ENCODE measurements around the gene PSG7.
"Not testable (repeated sequence)": the region's sequence is repeated elsewhere in the genome, so short reads cannot be mapped to it uniquely, and the experiment has no call there.

The PSG7 gene

GRCh38 chr19:42890446-42890845 is 46.6 kb downstream of the PSG7 start:
- not testable (repeated sequence) for H3K27ac Mint-ChIP-seq; H3K4me3 Mint-ChIP-seq; H3K4me1 Mint-ChIP-seq (ENCODE audit: low read depth); DNase-seq; H3K36me3 Mint-ChIP-seq (ENCODE audit: low read depth)
- Mint-ChIP-seq H3K27me3 (peaks cover 30% of the 10 kb centered on the region), H3K9me3 (peaks cover 13% of the 10 kb centered on the region)

- DNase-seq; H3K4me3 Mint-ChIP-seq; H3K36me3 Mint-ChIP-seq (ENCODE audit: low read depth); H3K4me1 Mint-ChIP-seq (ENCODE audit: low read depth); H3K27ac Mint-ChIP-seq: not testable (repeated sequence)
- H3K27me3 Mint-ChIP-seq, result peaks cover 44% of the 10 kb centered on the region
- peaks cover 13% of the 10 kb centered on the region for H3K9me3 Mint-ChIP-seq
Measured at GRCh38 chr19:42887876-42888445, 49.0 kb downstream of the PSG7 start.

DNA sequence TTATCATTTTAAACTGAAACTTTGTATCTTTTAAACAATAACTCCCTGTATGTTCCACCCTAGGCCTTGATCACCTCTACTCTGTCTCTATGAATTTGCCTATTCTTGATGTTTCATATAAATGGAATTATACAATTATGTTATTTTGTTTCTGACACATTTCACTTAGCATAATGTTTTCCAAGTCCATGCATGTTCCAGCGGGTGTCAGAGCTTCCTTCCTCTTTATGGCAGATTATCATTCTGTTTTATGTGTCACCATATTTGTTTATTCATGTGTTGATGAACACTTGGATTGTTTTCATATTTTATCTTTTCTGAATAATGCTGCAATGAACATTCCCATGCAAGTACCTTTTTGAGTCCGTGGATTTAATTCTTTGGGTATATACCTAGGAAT is 54.3 kb downstream of the PSG7 start:
- DNase-seq; H3K27ac Mint-ChIP-seq; H3K9me3 Mint-ChIP-seq; H3K36me3 Mint-ChIP-seq (ENCODE audit: low read depth); H3K4me3 Mint-ChIP-seq; H3K4me1 Mint-ChIP-seq (ENCODE audit: low read depth): not testable (repeated sequence)
- peaks cover 46% of the 10 kb centered on the region for H3K27me3 Mint-ChIP-seq

DNA sequence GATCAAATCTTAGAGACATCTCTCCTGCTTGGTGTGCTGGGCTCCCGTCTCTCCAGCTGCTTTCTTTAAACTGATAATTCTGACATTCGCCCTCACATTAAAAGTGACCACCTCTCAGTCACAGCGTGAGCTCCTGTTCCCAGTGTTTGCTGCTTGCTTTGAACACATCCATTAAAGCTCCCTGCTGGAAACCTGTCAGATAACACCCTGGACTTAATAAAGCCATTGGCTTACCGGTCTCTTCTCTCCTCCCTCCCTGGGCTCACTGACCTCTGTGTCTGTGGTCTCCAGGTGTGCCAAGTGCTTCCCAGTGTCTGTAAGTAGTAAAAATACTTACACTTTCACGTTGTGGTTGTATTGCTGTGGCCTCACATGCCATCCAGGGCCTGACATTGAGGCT is 55.0 kb downstream of the PSG7 start:
- peaks cover 41% of the 10 kb centered on the region for H3K27me3 Mint-ChIP-seq
- not testable (repeated sequence) for H3K36me3 Mint-ChIP-seq (ENCODE audit: low read depth); DNase-seq; H3K4me3 Mint-ChIP-seq; H3K27ac Mint-ChIP-seq; H3K4me1 Mint-ChIP-seq (ENCODE audit: low read depth); H3K9me3 Mint-ChIP-seq

- not testable (repeated sequence) for H3K9me3 Mint-ChIP-seq; H3K36me3 Mint-ChIP-seq (ENCODE audit: low read depth); DNase-seq; H3K4me1 Mint-ChIP-seq (ENCODE audit: low read depth); H3K4me3 Mint-ChIP-seq; H3K27ac Mint-ChIP-seq
- H3K27me3 Mint-ChIP-seq, result peaks cover 37% of the 10 kb centered on the region
Measured at GRCh38 chr19:42881279-42881678, 55.7 kb downstream of the PSG7 start.

DNA sequence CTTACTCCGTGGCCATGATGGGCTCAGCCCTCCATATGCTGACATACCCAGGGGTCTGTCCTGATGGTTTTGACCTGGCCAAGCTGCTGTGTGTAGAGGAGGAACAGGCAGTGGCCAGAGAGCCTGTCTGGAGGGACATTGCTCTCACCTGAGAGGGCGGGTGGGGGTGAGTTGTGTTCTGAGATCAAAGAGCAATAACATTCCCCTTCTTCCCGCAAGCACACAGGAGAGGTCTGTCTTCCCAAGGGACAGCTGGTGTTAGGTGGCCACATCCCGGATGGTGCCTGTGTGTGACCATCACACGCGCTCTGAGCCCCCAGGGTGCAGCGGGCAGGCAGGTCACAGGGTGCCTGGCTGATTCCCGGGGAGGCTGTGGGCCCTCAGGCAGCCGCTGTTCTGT is 56.4 kb downstream of the PSG7 start:
- H3K4me3 Mint-ChIP-seq; H3K4me1 Mint-ChIP-seq (ENCODE audit: low read depth); H3K36me3 Mint-ChIP-seq (ENCODE audit: low read depth); H3K27ac Mint-ChIP-seq; DNase-seq; H3K9me3 Mint-ChIP-seq: not testable (repeated sequence)
- H3K27me3 Mint-ChIP-seq, result peaks cover 31% of the 10 kb centered on the region

- DNase-seq, result no peak
- no peaks in the 10 kb centered on the region for H3K36me3 Mint-ChIP-seq (ENCODE audit: low read depth)
- H3K4me3 Mint-ChIP-seq, result no peak within 1 kb of the TSS
- H3K4me1 Mint-ChIP-seq (ENCODE audit: low read depth), result no peaks in the 10 kb centered on the region
- peaks cover 20% of the 10 kb centered on the region for H3K27me3 Mint-ChIP-seq
- H3K9me3 Mint-ChIP-seq, result no peaks in the 10 kb centered on the region
- no peak within 1 kb of the TSS for H3K27ac Mint-ChIP-seq
Measured at GRCh38 chr19:42879613-42880012, 57.4 kb downstream of the PSG7 start, which contains the start of gene PSG1. PSG1 (minus strand) TSS chr19:42879713; CDS start chr19:42879581, 132 bp downstream.

DNA sequence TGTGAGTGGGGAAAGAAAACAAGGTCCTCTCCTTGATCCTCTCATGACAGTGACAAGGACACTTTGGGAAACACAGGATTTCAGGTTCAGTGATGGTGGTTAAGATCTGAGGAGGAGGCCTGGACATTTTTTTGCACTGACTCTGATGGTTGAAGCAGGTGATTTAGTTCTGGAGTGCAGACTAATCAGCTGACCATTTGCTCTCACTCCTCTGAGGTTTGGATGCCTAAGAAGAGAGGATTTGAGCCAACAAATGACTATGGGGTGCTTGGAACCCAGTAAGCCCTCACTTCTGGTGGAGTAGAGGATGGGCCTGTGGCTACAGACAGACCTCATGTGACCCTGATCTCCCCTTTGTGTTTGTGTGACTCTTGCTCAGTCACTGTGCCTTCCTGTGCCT is 60.4 kb downstream of the PSG7 start:
- not testable (repeated sequence) for DNase-seq; H3K27ac Mint-ChIP-seq; H3K4me1 Mint-ChIP-seq (ENCODE audit: low read depth); H3K9me3 Mint-ChIP-seq; H3K36me3 Mint-ChIP-seq (ENCODE audit: low read depth); H3K27me3 Mint-ChIP-seq; H3K4me3 Mint-ChIP-seq

GRCh38 chr19:42875881-42876280 is 61.1 kb downstream of the PSG7 start:
- not testable (repeated sequence) for DNase-seq, H3K27ac Mint-ChIP-seq, H3K9me3 Mint-ChIP-seq

DNA sequence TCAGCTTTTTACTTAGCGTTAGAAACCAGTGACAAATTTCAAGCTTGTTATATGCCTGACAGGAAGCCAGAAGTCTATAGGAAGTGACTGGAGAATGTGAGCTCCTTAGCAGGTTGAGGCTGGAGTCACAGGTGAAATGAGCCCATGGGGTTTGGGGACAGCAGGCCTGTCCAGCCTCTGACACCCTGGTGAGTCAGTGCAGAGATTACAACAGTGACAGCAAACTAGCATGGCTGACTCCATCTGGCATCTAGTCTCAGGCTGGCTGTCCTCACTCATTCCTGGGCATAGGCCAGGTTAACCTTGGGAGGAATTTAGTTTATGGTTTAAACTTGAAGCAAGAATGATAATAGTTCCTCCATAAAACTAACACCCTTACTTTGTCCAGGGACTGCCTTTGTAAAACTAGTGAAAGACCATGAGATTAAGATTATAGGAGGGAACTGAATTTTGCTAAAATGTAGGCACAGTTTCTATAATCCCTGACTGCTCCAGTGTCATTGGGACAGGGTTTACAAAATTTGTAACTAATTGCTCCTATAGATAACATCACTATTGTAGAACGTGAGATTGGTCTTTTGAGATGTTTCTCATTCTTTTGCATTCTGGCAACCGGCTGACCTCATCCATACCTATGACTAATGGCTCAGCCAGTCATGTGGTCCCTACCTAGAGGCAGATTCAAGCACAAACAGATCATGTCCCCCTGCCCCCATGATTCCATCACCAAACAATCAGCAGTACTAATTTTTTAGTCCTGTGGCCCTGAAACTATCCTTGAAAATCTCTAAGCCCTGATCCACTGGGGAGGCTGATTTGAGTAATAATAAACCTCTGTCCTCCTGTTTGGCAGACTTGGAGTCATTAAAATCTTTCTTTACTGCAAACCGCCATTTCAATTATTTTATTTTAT is 61.9 kb downstream of the PSG7 start:
- H3K27ac Mint-ChIP-seq, H3K27me3 Mint-ChIP-seq, H3K4me3 Mint-ChIP-seq: not testable (repeated sequence)

More at GRCh38 chr19:42875881-42876280, 61.1 kb downstream of the PSG7 start:
- not testable (repeated sequence) for H3K4me1 Mint-ChIP-seq (ENCODE audit: low read depth); H3K36me3 Mint-ChIP-seq (ENCODE audit: low read depth); H3K4me3 Mint-ChIP-seq; H3K27me3 Mint-ChIP-seq

GRCh38 chr19:42874136-42874535 is 62.9 kb downstream of the PSG7 start:
- not testable (repeated sequence) for H3K4me1 Mint-ChIP-seq (ENCODE audit: low read depth); H3K27me3 Mint-ChIP-seq; H3K36me3 Mint-ChIP-seq (ENCODE audit: low read depth)

More for the DNA sequence above, 61.9 kb downstream of the PSG7 start:
- not testable (repeated sequence) for DNase-seq; H3K36me3 Mint-ChIP-seq (ENCODE audit: low read depth); H3K4me1 Mint-ChIP-seq (ENCODE audit: low read depth); H3K9me3 Mint-ChIP-seq

More at GRCh38 chr19:42874136-42874535, 62.9 kb downstream of the PSG7 start:
- H3K4me3 Mint-ChIP-seq, H3K9me3 Mint-ChIP-seq, H3K27ac Mint-ChIP-seq, DNase-seq: not testable (repeated sequence)

Measured in activated T-cell treated with anti-CD3 and anti-CD28 coated beads, Interleukin-2, amount 50 U/mL, for 24 hours (primary cell).